ENCODE results near the gene RPN1.
A peak's percentile ranks its signal among the peaks of the same experiment; 100 is the strongest.

Gene RPN1

DNA sequence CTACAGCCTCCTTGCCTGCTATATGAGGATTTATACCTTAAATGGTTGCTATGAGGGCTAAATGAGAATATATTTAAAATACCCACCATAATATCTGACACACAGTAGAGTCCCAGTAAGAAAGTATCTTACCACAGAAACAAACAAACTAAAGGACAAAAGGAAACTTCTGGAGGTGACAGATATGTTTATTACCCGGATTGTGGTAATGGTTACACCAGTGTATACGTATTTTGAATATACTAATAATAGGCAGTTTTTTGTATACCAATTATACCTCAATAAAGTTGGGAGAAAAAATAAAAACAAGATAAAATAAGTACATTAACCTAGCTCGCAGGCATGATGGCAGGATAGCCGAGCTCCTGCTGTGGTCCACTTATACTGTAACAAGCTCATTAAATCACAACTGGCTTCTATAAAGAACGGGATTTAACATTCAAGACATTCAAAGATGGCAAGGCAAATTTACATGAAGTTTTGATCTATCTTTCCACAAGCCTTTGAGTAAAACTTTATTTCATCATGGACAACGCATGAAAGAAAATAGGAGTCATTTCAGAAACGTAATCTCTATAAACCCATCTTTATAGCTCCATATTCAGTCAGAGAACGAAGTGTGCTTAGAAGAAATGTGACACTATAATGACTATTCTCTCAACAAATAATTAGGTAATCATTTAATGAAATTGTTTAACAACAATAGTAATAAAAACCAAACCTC, 1.5 kb downstream of the RPN1 start:
- no peak for DNase-seq

- no peak for DNase-seq
Measured at GRCh38 chr3:128648402-128648801, 2.2 kb downstream of the RPN1 start.

DNA sequence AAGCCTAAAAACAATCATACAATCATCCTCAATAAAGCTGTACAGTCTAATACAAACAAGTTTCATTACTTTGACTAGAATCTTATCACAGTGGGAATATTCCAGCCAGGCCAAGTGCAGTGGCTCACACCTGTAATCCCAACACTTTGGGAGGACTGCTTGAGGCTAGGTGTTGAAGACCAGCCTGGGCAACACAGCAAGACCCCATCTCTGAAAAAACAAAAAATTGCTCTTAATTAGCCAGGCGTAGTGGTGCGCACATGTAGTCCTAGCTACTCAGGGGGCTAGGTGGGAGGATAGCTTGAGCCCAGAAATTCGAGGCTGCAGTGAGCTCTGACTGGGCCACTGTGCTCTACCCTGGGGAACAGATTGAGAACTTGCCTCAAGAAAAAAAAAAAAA, 3.3 kb downstream of the RPN1 start:
- DNase-seq = no peak

DNA sequence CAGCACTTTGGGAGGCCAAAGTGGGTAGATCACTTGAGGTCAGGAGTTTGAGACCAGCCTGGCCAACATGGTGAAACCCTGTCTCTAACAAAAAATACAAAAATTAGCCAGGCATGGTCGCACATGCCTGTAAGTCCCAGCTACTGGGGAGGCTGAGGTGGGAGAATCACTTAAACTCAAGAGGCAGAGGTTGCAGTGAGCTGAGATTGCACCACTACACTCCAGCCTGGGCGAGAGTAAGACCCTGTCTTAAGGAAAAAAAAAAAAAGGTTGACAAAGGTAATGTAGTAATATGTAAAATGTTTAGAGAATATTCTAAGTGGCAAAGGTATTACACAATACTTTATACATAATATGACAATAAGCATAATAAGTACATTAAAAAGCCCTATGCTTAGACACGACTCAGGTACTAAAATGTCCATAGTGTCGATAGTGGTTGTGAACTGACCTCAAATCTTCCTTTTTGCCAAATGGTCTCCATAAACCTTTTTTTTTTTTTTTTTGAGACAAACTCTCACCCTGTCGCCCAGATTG, 16.5 kb downstream of the RPN1 start:
- DNase-seq = no peak

GRCh38 chr3:128632301-128632700, 18.3 kb downstream of the RPN1 start:
- DNase-seq = no peak

- no peak for DNase-seq
Measured at GRCh38 chr3:128629936-128630335, 20.7 kb downstream of the RPN1 start.

DNA sequence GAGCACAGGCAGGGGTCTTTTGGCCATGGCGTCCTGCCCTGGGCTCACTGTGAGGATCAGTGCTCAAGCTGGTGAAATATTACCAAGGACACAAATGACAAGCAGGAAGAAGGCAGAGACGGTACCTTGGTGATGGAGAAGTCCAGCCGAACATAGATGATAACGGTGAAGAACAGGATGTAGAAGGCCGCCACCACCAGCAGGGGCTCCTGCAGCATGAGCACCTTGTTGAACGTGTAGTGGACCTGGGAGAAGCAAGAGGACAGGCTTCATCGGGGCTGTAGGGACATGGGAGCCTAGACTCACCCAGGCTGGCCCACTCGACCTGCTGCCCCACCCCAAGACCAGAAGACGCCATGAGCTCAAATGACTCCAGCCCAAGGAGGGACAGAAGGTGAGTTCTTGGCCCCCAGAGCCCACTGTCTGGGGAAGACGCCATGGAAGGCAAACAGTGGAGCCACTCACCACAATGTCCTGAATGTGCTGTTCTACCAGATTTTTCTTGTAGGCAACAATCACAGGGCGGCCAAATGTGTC, 25.1 kb downstream of the RPN1 start:
- no peak for DNase-seq

DNA sequence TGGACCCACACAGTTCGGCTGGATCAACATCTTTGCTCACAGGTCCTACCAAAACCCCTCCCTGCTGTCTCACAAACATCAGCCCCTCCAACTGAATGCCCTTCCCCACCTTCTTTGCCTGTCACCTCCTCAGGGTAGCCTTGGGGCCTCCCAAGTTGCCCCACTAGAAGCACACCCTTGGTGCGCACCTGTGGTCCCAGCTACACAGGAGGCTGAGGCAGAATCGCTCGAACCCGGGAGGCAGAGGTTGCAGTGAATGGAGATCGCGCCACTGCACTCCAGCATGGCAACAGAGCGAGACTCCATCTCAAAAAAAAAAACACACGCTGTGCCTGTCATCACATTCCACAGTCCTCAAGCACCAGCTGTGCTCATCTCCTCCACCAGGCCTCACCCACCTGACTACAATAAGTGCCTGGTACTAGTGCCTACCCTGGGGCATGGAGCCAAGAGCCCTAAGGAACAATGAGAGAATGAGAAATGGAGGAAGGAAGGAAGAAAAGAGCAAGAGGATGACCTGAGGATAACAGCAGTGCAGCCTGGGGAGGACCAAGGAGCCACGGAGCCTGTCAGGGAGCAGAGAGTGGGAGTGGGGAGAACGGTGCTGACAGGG, 26.0 kb downstream of the RPN1 start:
- DNase-seq = no peak

DNA sequence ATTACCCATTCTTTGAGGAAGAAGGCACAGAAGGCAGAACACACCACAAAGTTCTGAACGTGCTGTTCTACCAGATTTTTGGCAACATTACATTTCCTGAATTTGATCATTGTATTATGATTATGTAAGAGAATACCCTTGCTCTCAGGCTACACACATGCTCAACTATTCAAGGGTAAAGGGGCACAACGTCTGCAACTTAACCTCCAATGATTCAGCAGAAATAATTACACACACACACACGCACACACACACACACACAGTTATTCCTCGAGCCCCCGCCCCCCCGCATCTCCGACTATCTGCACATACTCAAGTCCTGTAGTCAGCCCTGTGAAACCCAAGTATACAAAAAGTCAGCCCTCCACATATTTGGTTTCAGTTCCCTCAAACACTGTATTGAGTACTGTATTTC, 26.8 kb downstream of the RPN1 start:
- DNase-seq = no peak

GRCh38 chr3:128621931-128622330, 28.7 kb downstream of the RPN1 start:
- DNase-seq = no peak

- DNase-seq = no peak
Measured at GRCh38 chr3:128621234-128621633, 29.4 kb downstream of the RPN1 start.

DNA sequence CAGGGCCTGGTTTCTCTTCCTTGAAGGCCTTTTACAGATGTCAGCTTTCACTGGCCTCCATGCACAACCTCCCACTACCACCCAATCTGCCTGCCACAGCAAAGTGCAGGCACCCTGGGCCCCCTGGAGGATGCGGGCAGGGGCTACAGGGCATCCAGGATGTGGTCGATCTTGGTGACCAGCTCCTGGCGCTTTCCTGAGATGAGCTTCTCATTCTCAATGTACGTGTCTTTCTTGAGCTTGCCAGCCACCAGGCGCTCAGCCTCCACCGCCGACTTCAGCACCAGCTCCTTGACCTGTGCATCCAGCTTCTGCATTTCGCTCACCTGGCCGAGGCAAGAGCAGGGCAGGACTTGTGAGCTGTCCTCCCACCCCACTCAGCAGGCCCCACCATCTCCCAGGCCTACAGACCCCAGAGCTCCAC, 30.3 kb downstream of the RPN1 start:
- no peak for DNase-seq

DNA sequence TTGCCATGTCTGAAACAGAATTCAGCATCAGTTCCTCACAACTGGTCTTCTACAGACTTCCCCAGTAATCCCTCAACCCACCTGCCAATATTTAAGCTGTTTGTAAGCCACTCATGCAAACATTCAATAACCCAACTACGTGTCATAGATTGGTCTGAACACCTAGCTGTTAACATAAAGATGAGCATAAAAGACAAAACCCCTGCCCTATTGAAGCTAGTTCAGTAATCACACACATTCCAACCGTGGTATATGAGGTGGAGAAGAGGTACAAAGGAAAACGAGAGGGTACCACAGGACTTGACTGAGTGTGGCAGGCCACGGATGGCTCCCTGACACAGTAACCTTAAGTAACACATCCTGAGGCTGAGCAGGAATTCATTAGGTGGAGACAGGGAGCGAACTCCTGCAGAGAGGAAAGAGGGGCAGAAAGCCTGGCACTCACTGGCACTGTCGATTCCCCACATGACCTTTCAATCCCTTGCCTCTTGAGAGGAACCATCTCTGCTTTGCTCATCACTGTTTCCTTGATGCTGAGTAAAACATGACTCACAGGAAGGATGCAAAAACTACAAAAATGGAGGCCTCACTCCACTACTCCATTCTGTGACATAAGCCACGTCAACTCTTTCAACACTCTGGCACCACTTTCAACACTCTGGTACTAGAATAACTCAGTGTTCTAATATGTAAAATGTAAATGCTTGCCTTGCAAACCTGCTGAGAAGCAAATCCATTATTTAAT, 31.3 kb downstream of the RPN1 start:
- DNase-seq = no peak

GRCh38 chr3:128618398-128618726, 32.3 kb downstream of the RPN1 start:
- DNase-seq = no peak

DNA sequence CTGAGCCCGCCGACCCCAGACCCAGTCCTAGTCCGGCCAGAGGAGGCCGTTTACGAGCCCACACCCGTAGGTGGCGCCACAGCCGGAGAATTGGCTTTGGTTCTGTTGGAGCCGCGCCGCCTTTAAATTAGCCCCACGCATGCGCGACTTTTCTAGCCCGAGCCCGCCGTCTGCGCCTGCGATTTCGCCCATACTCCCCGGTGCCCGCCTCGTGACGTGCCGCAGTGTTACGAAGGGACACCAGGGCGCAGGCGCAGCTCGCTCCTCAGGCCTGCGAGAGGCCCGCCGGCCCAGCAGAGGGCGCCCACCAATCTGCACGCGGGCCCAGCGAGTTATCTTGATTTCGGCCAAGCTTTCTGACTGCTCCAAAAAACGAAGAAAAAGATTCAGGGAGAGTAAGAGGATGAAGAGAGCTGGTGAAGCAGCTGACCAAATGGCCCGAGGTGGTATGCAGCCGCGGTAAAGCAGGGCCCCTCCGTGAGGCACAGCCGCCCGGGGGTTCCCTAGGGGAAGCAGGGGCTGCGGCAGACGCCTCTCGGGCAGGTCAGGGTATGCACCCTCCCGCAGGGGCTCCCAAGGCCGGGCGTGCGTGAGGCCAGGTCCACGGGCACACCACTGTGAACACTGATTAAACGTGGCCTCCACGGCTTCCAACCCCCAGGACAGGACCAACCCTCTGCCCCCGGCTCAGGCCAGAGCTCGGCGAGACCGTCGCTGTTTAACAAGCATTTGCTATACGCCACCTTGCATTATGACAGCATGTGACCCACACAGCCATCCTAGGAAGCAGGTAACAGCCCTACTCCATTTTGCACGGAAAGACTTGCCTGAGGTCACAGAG, 32.8 kb downstream of the RPN1 start:
- peak; percentile 98 for DNase-seq

GRCh38 chr3:128617270-128617556, 33.4 kb downstream of the RPN1 start:
- no peak for DNase-seq

DNA sequence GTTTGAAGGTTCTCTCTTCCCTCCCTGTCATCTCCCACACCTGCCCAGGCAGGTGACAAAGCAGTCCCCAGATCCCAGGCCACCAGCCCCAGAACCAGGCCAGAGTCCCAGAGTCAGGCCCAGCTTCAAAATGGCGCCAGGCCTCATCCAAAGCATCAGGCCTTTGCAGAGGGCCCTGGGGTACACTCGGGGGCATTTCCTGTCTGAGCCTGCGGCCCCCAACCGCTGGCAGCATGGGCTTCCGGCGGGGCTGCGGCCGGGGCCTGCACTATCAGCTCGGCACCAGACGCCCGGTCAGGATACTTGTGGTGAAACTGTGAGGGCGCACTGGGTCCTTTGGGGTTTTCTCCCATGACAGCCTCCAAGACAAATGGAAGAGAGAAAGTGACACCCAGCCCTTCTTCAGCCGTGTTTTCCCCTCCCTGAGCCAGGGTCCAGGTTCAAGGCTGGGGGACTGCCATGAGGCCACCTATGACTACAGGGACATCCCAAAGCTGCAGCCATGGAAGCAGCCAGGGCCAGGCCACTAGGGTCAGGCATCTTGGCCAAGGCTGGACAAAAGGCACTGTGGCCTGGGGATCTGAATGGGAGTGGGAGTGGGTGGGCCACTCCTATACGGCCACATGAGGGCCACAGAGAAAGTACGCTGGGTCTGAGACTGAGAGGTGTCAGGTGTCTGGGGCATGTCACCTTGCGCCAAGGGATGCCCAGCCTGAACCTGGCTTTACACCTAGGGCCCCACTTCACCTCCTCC, 33.9 kb downstream of the RPN1 start:
- no peak for DNase-seq

DNA sequence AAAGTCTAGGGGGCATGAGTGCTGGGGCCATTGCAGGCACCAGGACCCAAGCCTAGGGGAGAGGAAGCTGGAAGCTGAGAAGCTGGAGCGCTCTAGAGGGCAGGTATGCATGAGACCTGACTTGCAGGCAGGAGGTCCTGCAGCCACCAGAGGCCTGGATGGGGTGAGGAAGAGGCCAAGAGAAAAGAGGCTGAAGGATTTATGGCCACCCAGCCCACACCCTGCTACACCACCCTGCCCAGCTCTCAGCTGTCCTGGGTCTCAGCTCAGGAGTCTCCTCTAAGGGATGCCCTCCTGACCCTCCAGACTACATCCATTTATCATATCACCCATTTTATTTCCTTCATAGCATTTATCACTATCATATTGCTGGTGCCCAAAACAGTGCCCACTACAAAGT, 36.5 kb downstream of the RPN1 start:
- no peak for DNase-seq

DNA sequence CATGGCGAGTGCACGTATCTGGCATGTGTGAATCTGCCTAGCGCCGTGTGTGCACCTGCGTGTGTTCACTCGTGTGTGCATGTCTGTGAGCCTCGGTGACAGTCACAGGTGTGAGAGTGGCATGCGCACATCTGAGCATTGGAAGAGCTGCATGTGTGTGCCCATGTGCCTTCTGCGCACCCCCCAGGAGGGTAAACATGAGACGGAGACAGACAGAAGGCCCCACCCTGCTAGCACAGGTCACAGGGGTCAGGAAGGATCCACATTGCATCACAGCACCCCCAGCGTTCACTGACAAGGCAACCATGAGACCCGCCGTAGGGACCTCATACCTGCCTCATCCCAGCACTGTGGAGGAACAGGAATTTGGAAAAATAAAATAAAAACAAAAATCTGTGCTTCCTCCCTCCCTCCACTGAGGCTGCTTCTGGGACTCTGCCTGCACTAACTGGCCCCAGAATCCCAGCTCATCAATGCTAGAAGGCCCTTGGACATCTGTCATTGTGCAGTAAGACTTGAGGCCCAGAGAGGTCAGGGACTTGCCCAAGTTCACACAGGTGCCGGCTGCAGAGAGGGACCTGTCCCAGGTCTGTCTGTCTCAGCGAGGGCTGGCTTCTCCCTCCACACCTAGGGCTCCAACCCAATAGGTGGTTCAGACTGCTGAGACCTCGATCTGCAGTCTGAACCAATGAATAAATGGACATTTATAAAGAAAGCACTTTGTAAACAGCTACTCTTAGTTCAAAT, 37.4 kb downstream of the RPN1 start:
- no peak for DNase-seq

- DNase-seq = no peak
Measured at GRCh38 chr3:128610451-128611070, 40.1 kb downstream of the RPN1 start.

DNA sequence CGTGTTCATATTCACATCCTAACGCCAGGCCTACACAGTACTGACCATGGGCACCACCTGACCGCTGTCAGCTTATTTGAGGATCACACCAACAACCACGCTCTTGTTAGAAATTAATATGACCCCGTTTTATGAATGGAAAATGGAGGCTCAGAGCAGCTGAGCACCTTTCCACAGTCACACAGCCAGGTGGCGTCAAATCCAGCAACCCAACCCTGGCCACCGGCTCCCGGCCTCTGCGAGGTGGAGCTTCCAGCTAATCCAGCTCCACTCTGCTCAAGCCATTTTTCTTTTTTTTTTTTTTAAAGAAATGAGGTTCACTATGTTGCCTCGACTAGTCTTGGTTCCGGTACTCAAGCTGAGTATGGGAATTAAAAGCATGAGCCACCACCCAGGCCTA, 41.3 kb downstream of the RPN1 start:
- DNase-seq = no peak
